ENCODE data around the gene CSGALNACT2.

Gene CSGALNACT2

GRCh38 chr10:43199088-43199683, 60.9 kb downstream of the CSGALNACT2 start:
- in situ Hi-C loops (cut with MboI; ENCODE audit: low sequenced_read_pairs, unreplicated experiment), result no loop called here
- no peak for TF ChIP-seq CTCF (IDR thresholded peaks at IDR 0.05; ENCODE audit: borderline replicate concordance, control extremely low read depth, extremely low read depth, insufficient read depth, missing control alignments)
- DNase-seq (ENCODE audit: low spot score), result peak; percentile 12

DNA sequence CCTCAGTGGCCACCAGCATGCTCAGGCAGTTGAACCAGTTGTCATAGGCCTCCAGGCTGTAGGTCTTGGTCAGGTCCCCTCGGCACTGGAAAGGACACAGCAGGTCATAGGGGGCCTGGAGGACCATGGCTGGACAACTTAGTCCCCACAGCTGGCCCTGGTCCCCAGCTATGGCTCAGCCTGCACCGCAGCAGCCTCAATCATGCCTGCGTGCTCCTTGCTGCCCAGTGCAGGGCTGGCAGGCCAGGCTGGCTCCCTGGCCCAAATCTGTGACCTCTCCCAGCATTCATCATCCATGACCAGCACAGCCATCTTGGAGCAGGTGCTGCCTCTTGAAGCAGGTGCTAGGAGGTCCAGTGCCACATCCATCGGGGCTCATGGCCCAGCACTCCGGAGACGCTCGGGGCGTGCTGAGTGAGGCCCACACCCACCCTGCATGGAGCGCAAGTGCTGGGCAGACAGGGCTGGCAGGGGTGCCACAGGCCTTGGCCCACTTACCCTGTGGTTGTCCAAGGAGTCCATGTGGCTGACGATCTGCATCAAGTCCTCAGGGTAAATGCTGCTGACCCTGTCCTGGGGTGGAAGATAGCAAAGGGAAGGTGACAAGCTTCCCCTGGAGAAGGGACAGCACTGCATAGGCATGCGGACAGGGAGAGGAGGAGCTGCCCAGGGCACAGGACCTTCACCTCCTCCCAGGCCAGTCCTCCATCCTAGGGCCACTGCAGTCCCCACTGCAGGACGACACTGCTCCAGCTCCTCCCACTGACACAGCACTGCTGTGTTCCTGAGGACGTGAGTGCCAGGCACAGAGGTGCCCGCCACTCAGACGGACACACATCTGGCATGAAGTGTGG, 61.7 kb downstream of the CSGALNACT2 start:
- no peak for TF ChIP-seq CTCF (IDR thresholded peaks at IDR 0.05; ENCODE audit: borderline replicate concordance, control extremely low read depth, extremely low read depth, insufficient read depth, missing control alignments)
- DNase-seq (ENCODE audit: low spot score), result peak; percentile 23
- in situ Hi-C loops (cut with MboI; ENCODE audit: low sequenced_read_pairs, unreplicated experiment), result no loop called here

DNA sequence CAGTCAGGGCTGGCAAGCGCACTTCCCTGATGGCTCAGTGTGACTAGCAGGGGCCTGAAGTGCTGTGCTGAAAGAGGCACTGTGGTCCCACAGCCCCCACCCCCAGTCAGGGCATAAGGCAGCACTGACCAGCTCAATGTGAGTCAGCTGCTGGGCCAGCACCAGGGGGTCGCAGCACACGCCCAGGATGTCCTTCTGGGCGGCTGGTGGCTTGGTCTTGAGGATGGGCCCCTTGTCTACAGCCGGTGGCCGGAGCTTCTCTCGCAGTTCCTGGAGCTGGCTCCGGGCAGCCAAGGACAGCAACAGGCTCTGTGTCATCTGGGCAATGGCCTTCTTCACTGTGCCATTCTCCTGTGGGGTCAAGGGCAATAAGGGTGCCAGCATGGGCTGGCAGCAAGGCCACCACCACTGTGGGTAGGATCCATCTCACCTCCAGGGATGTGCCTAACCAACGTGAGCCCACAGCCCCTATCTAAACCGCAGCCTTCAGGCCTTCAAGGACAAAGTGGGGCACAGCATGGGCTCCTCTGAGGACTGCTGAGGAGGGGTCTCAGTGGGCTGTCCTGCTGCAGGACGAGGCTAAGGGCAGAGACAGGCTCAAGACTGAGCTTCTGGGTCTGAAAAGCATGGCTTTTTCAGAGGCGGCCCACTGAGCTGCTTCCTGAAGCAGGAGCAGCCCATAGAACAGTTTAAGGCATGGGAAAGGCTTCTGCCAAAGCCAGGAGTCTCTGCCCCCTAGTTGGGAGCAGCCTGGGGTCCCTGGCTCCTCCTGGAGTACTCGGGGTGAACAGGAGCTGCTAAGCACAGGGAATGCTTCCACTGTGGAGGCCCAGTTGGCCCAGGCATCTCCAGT, 62.5 kb downstream of the CSGALNACT2 start:
- DNase-seq (ENCODE audit: low spot score), result peak; percentile 24
- in situ Hi-C loops (cut with MboI; ENCODE audit: low sequenced_read_pairs, unreplicated experiment), result no loop called here
- TF ChIP-seq CTCF (IDR thresholded peaks at IDR 0.05; ENCODE audit: borderline replicate concordance, control extremely low read depth, extremely low read depth, insufficient read depth, missing control alignments), result no peak

- peak; percentile 30 for DNase-seq (ENCODE audit: low spot score)
- in situ Hi-C loops (cut with MboI; ENCODE audit: low sequenced_read_pairs, unreplicated experiment), result no loop called here
- no peak for TF ChIP-seq CTCF (IDR thresholded peaks at IDR 0.05; ENCODE audit: borderline replicate concordance, control extremely low read depth, extremely low read depth, insufficient read depth, missing control alignments)
These were observed 63.4 kb downstream of the CSGALNACT2 start for GRCh38 chr10:43201545-43202131.

GRCh38 chr10:43202224-43202656, 64.0 kb downstream of the CSGALNACT2 start:
- peak; percentile 82 for DNase-seq (ENCODE audit: low spot score)
- in situ Hi-C loops (cut with MboI; ENCODE audit: low sequenced_read_pairs, unreplicated experiment), result no loop called here
- TF ChIP-seq CTCF (IDR thresholded peaks at IDR 0.05; ENCODE audit: borderline replicate concordance, control extremely low read depth, extremely low read depth, insufficient read depth, missing control alignments), result peak; percentile 75
